Measurements from ENCODE around the gene TRIM37. TPM values are rescaled to one million over a fixed set of nuclear protein-coding genes. Genes with fewer than 3 reads are reported as not detected.

Gene TRIM37
- total RNA-seq, 1 experiment from 2014 or later, result 36.2 TPM

DNA sequence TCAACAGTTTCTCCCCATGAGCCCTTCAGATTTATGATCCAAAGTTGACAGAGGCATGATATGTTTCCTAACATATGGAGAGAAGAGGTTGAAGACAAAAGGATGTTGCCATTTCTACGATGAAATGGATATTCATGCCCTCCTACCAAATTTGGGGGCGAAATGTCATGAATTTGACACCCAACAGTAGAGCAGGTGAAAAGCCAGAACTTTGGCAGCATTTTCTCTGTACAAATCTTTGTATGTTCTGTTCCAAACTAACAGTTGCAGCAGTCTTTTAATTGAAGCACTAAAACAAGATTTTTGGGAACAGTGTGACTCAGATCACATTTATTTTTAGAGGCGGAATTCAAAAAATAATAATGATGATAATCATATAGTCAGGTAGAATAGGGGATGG is 130.1 kb downstream of the TRIM37 start:
- Histone ChIP-seq H2AFZ (ENCODE audit: low read length) (no peak overlapping the region), H3K27ac (ENCODE audit: low read length) (no peak overlapping the region), H3K4me1 (ENCODE audit: low read length) (peaks cover 12% of the 10 kb centered on the region), H3K27me3 (ENCODE audit: low read length) (no peaks in the 10 kb centered on the region), H3K79me2 (ENCODE audit: low read length) (no peaks in the 10 kb centered on the region), H3K36me3 (ENCODE audit: insufficient read depth, low read length) (no peaks in the 10 kb centered on the region), H3K9me3 (ENCODE audit: low read length) (no peaks in the 10 kb centered on the region), H3K9ac (ENCODE audit: low read length) (no peak overlapping the region), H4K20me1 (ENCODE audit: insufficient read depth, low read depth, low read length) (no peaks in the 10 kb centered on the region), H3K4me2 (ENCODE audit: low read depth, low read length, poor library complexity, severe bottlenecking) (no peak overlapping the region), H3K4me3 (ENCODE audit: low read length) (no peak overlapping the region), H3K9me2 (replicated peaks; ENCODE audit: insufficient read depth, low read length) (no peaks in the 10 kb centered on the region)
- DNase-seq, result no peak

DNA sequence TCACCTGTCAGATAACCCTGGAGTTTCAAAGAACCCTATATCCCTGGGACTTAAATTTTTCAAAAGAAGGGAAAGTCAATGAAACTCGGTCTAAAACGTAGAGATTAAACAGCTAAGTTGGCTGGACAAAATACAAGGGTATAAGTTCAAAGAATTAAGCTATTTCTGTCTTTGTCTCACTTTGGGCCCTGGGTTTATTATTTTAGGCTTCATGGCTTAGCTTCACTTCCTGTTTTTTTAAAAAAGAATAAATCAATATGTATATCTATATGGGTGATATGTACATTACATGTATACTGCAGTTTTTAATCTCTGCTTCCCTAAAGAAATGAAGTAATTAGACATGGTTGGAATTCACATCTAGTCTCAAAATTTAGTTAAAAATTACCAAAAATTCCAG is 132.3 kb downstream of the TRIM37 start:
- H4K20me1 ChIP-seq (ENCODE audit: insufficient read depth, low read depth, low read length), result no peaks in the 10 kb centered on the region

DNA sequence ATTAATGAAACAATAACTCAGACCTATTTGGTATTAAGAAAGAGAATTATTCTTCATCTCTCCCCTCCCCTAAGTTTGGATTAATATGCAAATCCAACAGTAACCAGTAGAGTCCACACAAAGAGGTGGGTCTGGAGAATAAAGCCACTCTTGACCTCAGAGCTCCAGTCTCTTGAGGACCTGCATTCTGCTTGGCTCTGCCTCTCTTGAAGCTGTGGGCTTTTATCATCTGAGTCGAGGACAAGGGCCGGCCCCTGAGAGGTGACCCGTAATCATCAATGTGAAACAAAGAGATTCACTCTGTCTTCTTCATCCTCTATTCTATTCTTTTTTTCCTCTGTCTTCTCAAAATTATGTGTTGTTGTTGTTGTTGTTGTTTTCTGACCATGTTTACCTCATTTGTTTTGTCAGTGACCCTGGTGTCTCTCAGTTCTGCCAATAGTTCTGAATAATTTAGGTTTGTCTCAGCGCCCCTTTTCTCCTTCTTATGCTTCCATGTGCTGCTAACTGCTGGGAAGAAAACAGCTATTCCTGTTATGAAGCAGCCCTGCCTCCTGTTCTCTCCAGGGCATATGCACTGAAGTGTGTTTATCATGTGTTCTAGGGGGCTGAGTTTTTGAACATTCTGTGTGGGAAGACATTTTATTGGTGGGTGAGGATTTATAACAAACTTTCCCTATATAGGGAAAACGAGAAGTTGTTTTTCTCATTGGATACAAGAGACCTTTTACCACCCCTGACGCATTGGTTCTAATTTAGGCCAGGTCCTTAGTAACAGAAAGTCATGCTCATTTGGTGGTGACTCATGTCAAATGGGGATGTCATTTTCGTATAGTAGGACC is 135.8 kb downstream of the TRIM37 start:
- H3K79me2 ChIP-seq (ENCODE audit: low read length), result no peaks in the 10 kb centered on the region
- H4K20me1 ChIP-seq (ENCODE audit: insufficient read depth, low read depth, low read length), result no peaks in the 10 kb centered on the region
- no peaks in the 10 kb centered on the region for H3K27me3 ChIP-seq (ENCODE audit: low read length)
- no peak overlapping the region for H3K4me2 ChIP-seq (ENCODE audit: low read depth, low read length, poor library complexity, severe bottlenecking)
- H3K9me2 ChIP-seq (replicated peaks; ENCODE audit: insufficient read depth, low read length), result no peaks in the 10 kb centered on the region
- no peaks in the 10 kb centered on the region for H3K9me3 ChIP-seq (ENCODE audit: low read length)
- no peak for DNase-seq
- H2AFZ ChIP-seq (ENCODE audit: low read length), result no peak overlapping the region
- no peak overlapping the region for H3K9ac ChIP-seq (ENCODE audit: low read length)
- no peaks in the 10 kb centered on the region for H3K36me3 ChIP-seq (ENCODE audit: insufficient read depth, low read length)
- peaks cover 12% of the 10 kb centered on the region for H3K4me1 ChIP-seq (ENCODE audit: low read length)
- no peak overlapping the region for H3K4me3 ChIP-seq (ENCODE audit: low read length)
- no peak overlapping the region for H3K27ac ChIP-seq (ENCODE audit: low read length)

More for the DNA sequence above, 132.3 kb downstream of the TRIM37 start:
- Histone ChIP-seq H3K4me1 (ENCODE audit: low read length) (peaks cover 12% of the 10 kb centered on the region), H3K9me3 (ENCODE audit: low read length) (no peaks in the 10 kb centered on the region), H3K9ac (ENCODE audit: low read length) (no peak overlapping the region), H3K27ac (ENCODE audit: low read length) (no peak overlapping the region), H3K36me3 (ENCODE audit: insufficient read depth, low read length) (no peaks in the 10 kb centered on the region), H3K4me3 (ENCODE audit: low read length) (no peak overlapping the region), H3K27me3 (ENCODE audit: low read length) (no peaks in the 10 kb centered on the region), H3K9me2 (replicated peaks; ENCODE audit: insufficient read depth, low read length) (no peaks in the 10 kb centered on the region), H3K4me2 (ENCODE audit: low read depth, low read length, poor library complexity, severe bottlenecking) (peak overlapping the region; percentile 55), H2AFZ (ENCODE audit: low read length) (no peak overlapping the region), H3K79me2 (ENCODE audit: low read length) (no peaks in the 10 kb centered on the region)
- peak; percentile 51 for DNase-seq

GRCh38 chr17:58969612-58970011 is 137.1 kb downstream of the TRIM37 start:
- Histone ChIP-seq H4K20me1 (ENCODE audit: insufficient read depth, low read depth, low read length) (no peaks in the 10 kb centered on the region), H3K79me2 (ENCODE audit: low read length) (no peaks in the 10 kb centered on the region), H3K4me1 (ENCODE audit: low read length) (peaks cover 8% of the 10 kb centered on the region), H3K9me2 (replicated peaks; ENCODE audit: insufficient read depth, low read length) (no peaks in the 10 kb centered on the region), H3K36me3 (ENCODE audit: insufficient read depth, low read length) (no peaks in the 10 kb centered on the region), H2AFZ (ENCODE audit: low read length) (no peak overlapping the region), H3K4me2 (ENCODE audit: low read depth, low read length, poor library complexity, severe bottlenecking) (no peak overlapping the region), H3K4me3 (ENCODE audit: low read length) (no peak overlapping the region), H3K27ac (ENCODE audit: low read length) (no peak overlapping the region), H3K9ac (ENCODE audit: low read length) (no peak overlapping the region), H3K9me3 (ENCODE audit: low read length) (no peaks in the 10 kb centered on the region), H3K27me3 (ENCODE audit: low read length) (no peaks in the 10 kb centered on the region)
- DNase-seq, result no peak

DNA sequence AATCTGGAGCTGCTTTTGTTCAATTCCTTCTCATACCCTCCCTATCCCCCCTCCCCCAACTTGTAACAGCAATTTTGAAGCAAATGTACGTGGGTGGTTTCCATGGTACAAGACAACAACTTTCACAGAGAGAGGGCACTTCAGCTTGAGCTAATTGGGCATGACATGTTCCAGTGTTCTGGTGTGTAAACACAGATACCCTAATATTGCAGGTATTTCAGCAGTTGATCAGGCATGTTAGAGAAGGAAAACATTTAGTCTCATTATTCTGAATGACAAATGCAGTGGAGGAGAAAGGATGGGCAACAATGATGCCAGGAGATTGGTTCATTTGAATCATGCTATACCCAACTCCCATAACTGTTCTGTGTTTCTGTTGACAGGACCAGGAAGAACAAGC is 137.5 kb downstream of the TRIM37 start:
- H2AFZ ChIP-seq (ENCODE audit: low read length), result no peak overlapping the region
- no peaks in the 10 kb centered on the region for H3K36me3 ChIP-seq (ENCODE audit: insufficient read depth, low read length)
- no peaks in the 10 kb centered on the region for H4K20me1 ChIP-seq (ENCODE audit: insufficient read depth, low read depth, low read length)
- H3K4me1 ChIP-seq (ENCODE audit: low read length), result peaks cover 3% of the 10 kb centered on the region
- H3K4me3 ChIP-seq (ENCODE audit: low read length), result no peak overlapping the region
- H3K27me3 ChIP-seq (ENCODE audit: low read length), result no peaks in the 10 kb centered on the region
- no peak overlapping the region for H3K9ac ChIP-seq (ENCODE audit: low read length)
- no peaks in the 10 kb centered on the region for H3K9me2 ChIP-seq (replicated peaks; ENCODE audit: insufficient read depth, low read length)
- H3K4me2 ChIP-seq (ENCODE audit: low read depth, low read length, poor library complexity, severe bottlenecking), result no peak overlapping the region
- DNase-seq, result peak; percentile 33
- H3K79me2 ChIP-seq (ENCODE audit: low read length), result no peaks in the 10 kb centered on the region
- H3K9me3 ChIP-seq (ENCODE audit: low read length), result no peaks in the 10 kb centered on the region
- no peak overlapping the region for H3K27ac ChIP-seq (ENCODE audit: low read length)

- peak; percentile 22 for DNase-seq
These were observed 138.1 kb downstream of the TRIM37 start for GRCh38 chr17:58968426-58969061.

DNA sequence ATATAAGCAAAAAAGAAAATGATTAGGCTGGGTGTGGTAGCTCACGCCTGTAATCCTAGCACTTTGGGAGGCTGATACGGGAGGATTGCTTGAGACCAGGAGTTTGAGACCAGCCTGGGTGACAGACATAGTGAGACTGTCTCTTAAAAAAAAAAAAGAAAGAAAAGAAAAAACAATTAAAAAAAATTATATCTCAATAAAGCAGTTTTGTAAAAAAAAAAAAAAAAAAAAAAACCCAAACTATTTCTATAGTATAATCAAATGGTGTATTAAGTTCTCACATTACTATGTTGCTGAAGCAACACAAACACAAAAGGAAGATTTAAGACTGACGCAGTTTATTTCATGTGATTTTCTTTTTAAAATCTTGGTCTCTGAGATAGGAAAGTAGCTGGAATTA is 140.5 kb downstream of the TRIM37 start:
- H3K4me3 ChIP-seq (ENCODE audit: low read length), result no peak overlapping the region
- H3K9ac ChIP-seq (ENCODE audit: low read length), result no peak overlapping the region
- no peaks in the 10 kb centered on the region for H3K4me1 ChIP-seq (ENCODE audit: low read length)
- H3K36me3 ChIP-seq (ENCODE audit: insufficient read depth, low read length), result no peaks in the 10 kb centered on the region
- no peak overlapping the region for H2AFZ ChIP-seq (ENCODE audit: low read length)
- DNase-seq, result peak; percentile 23
- H4K20me1 ChIP-seq (ENCODE audit: insufficient read depth, low read depth, low read length), result no peaks in the 10 kb centered on the region
- no peaks in the 10 kb centered on the region for H3K79me2 ChIP-seq (ENCODE audit: low read length)
- no peak overlapping the region for H3K4me2 ChIP-seq (ENCODE audit: low read depth, low read length, poor library complexity, severe bottlenecking)
- H3K27me3 ChIP-seq (ENCODE audit: low read length), result no peaks in the 10 kb centered on the region
- no peak overlapping the region for H3K27ac ChIP-seq (ENCODE audit: low read length)
- H3K9me2 ChIP-seq (replicated peaks; ENCODE audit: insufficient read depth, low read length), result no peaks in the 10 kb centered on the region
- H3K9me3 ChIP-seq (ENCODE audit: low read length), result no peaks in the 10 kb centered on the region

More at GRCh38 chr17:58968426-58969061, 138.1 kb downstream of the TRIM37 start:
- Histone ChIP-seq H3K9me3 (ENCODE audit: low read length) (no peaks in the 10 kb centered on the region), H2AFZ (ENCODE audit: low read length) (no peak overlapping the region), H3K27me3 (ENCODE audit: low read length) (no peaks in the 10 kb centered on the region), H3K9ac (ENCODE audit: low read length) (no peak overlapping the region), H3K36me3 (ENCODE audit: insufficient read depth, low read length) (no peaks in the 10 kb centered on the region), H3K4me1 (ENCODE audit: low read length) (no peaks in the 10 kb centered on the region), H3K9me2 (replicated peaks; ENCODE audit: insufficient read depth, low read length) (no peaks in the 10 kb centered on the region), H3K4me3 (ENCODE audit: low read length) (no peak overlapping the region), H3K79me2 (ENCODE audit: low read length) (no peaks in the 10 kb centered on the region), H4K20me1 (ENCODE audit: insufficient read depth, low read depth, low read length) (no peaks in the 10 kb centered on the region), H3K27ac (ENCODE audit: low read length) (no peak overlapping the region), H3K4me2 (ENCODE audit: low read depth, low read length, poor library complexity, severe bottlenecking) (no peak overlapping the region)

DNA sequence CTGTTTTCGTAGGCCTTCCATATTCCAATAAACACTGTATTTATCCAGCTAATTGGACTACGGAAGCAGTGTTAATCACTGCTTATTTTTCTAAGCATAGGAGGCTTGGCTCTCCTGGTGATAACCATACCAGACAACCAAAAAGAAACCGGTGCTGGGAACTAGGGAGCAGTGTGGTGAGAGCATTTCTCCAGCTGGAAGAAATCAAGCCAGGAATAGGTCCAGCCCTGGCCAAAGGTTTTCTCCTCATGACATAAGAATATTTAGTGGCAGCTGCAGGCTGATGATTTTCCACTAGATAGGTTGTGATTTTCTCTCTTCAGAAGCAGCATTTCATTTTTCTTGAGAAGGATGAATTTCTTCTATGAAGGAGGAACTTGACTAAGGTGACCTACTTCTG is 141.5 kb downstream of the TRIM37 start:
- Histone ChIP-seq H3K9ac (ENCODE audit: low read length) (no peak overlapping the region), H3K4me1 (ENCODE audit: low read length) (no peaks in the 10 kb centered on the region), H4K20me1 (ENCODE audit: insufficient read depth, low read depth, low read length) (no peaks in the 10 kb centered on the region), H3K27me3 (ENCODE audit: low read length) (no peaks in the 10 kb centered on the region), H3K4me2 (ENCODE audit: low read depth, low read length, poor library complexity, severe bottlenecking) (no peak overlapping the region), H3K9me2 (replicated peaks; ENCODE audit: insufficient read depth, low read length) (no peaks in the 10 kb centered on the region), H3K9me3 (ENCODE audit: low read length) (no peaks in the 10 kb centered on the region), H3K27ac (ENCODE audit: low read length) (no peak overlapping the region), H3K36me3 (ENCODE audit: insufficient read depth, low read length) (no peaks in the 10 kb centered on the region), H2AFZ (ENCODE audit: low read length) (no peak overlapping the region), H3K4me3 (ENCODE audit: low read length) (no peak overlapping the region), H3K79me2 (ENCODE audit: low read length) (no peaks in the 10 kb centered on the region)
- DNase-seq, result no peak

Data from Karpas-422 (cell line).